DOHH2 (cell line): Measurements from ENCODE around the gene ARL1.

ENCODE experiments used
- CTCF ChIP-seq: fragments of 200-600 bp; sonication (generic); IDR thresholded peaks from one replicate; pipeline ENCODE4 v1.5.1; 2014; ENCODE audit warnings: antibody characterized with exemption, mild to moderate bottlenecking, low read depth, low read length; ENCODE audit not compliant: poor library complexity, severe bottlenecking
- EZH2phosphoT487 ChIP-seq: fragments of 200-600 bp; sonication (generic); IDR thresholded peaks from 2 replicates; pipeline ENCODE4 v1.6.1; 2017; ENCODE audit warnings: borderline replicate concordance, mild to moderate bottlenecking, antibody characterized with exemption, low read length, moderate library complexity, mixed read lengths

GRCh38 chr12:101379149-101379548, 28.4 kb downstream of the ARL1 start:
- TF ChIP-seq CTCF (no peak), EZH2phosphoT487 (no peak)
